Measurements from ENCODE around the gene CYBC1. TPM values are rescaled to one million over a fixed set of nuclear protein-coding genes. Genes with fewer than 3 reads are reported as not detected.

Gene CYBC1
- total RNA-seq, 2 experiments from 2014 or later = 470 to 679 TPM

Small RNAs within 50 kb of the gene (small RNA-seq; reads per million reads assigned to genes)
- gene RF00019 = not detected

Other genes starting within 250 kb of the CYBC1 start
- 30.7 and 34.5 TPM in 2 replicates for gene CCDC57, start 237.9 kb downstream of the CYBC1 start, total RNA-seq (2014; rRNA removed; shearing (Covaris generic))
- gene CCDC57, start 237.9 kb downstream of the CYBC1 start, total RNA-seq (2022) = 56.1 and 58.7 TPM in 2 replicates
- 10.1 and 21.6 TPM in 2 replicates for gene SLC16A3, start 221.7 kb downstream of the CYBC1 start, total RNA-seq (2014; rRNA removed; shearing (Covaris generic))
- 28.3 and 55.0 TPM in 2 replicates for gene SLC16A3, start 221.7 kb downstream of the CYBC1 start, total RNA-seq (2022)
- 39.7 and 53.0 TPM in 2 replicates for gene CSNK1D, start 177.1 kb downstream of the CYBC1 start, total RNA-seq (2014; rRNA removed; shearing (Covaris generic))
- 170 and 181 TPM in 2 replicates for gene CSNK1D, start 177.1 kb downstream of the CYBC1 start, total RNA-seq (2022)
- not detected in 2 replicates for gene CD7, start 133.1 kb downstream of the CYBC1 start, total RNA-seq (2014; rRNA removed; shearing (Covaris generic))
- not detected in 2 replicates for gene CD7, start 133.1 kb downstream of the CYBC1 start, total RNA-seq (2022)
- gene SECTM1, start 117.0 kb downstream of the CYBC1 start, total RNA-seq (2014; rRNA removed; shearing (Covaris generic)) = not detected in 2 replicates
- gene SECTM1, start 117.0 kb downstream of the CYBC1 start, total RNA-seq (2022) = not detected in 2 replicates
- 2.6 and 3.4 TPM in 2 replicates for gene TEX19, start 91.5 kb downstream of the CYBC1 start, total RNA-seq (2014; rRNA removed; shearing (Covaris generic))
- 1.8 and 2.0 TPM in 2 replicates for gene TEX19, start 91.5 kb downstream of the CYBC1 start, total RNA-seq (2022)
- 11.9 and 17.4 TPM in 2 replicates for gene UTS2R, start 79.0 kb downstream of the CYBC1 start, total RNA-seq (2014; rRNA removed; shearing (Covaris generic))
- gene UTS2R, start 79.0 kb downstream of the CYBC1 start, total RNA-seq (2022) = 34.9 and 36.3 TPM in 2 replicates
- 88.8 and 93.2 TPM in 2 replicates for gene HEXD, start 32.4 kb downstream of the CYBC1 start, total RNA-seq (2014; rRNA removed; shearing (Covaris generic))
- 87.9 and 94.7 TPM in 2 replicates for gene HEXD, start 32.4 kb downstream of the CYBC1 start, total RNA-seq (2022)
- gene OGFOD3, start 32.2 kb downstream of the CYBC1 start, total RNA-seq (2014; rRNA removed; shearing (Covaris generic)) = 46.9 and 55.6 TPM in 2 replicates
- gene OGFOD3, start 32.2 kb downstream of the CYBC1 start, total RNA-seq (2022) = 65.2 and 80.8 TPM in 2 replicates
- 75.0 and 82.5 TPM in 2 replicates for gene NARF, start 8.0 kb upstream of the CYBC1 start, total RNA-seq (2014; rRNA removed; shearing (Covaris generic))
- gene NARF, start 8.0 kb upstream of the CYBC1 start, total RNA-seq (2022) = 148 and 151 TPM in 2 replicates
- 62.4 and 76.2 TPM in 2 replicates for gene FOXK2, start 69.0 kb upstream of the CYBC1 start, total RNA-seq (2014; rRNA removed; shearing (Covaris generic))
- 144 and 148 TPM in 2 replicates for gene FOXK2, start 69.0 kb upstream of the CYBC1 start, total RNA-seq (2022)
- 59.0 and 61.7 TPM in 2 replicates for gene WDR45B, start 197.7 kb upstream of the CYBC1 start, total RNA-seq (2014; rRNA removed; shearing (Covaris generic))
- gene WDR45B, start 197.7 kb upstream of the CYBC1 start, total RNA-seq (2022) = 78.9 and 81.9 TPM in 2 replicates
- 10.1 and 22.1 TPM in 2 replicates for gene RAB40B, start 247.9 kb upstream of the CYBC1 start, total RNA-seq (2014; rRNA removed; shearing (Covaris generic))
- gene RAB40B, start 247.9 kb upstream of the CYBC1 start, total RNA-seq (2022) = 20.7 and 21.4 TPM in 2 replicates